ENCODE results near the gene PARP11. TPM values are rescaled to one million over a fixed set of nuclear protein-coding genes. Genes with fewer than 3 reads are reported as not detected.

The PARP11 gene
- total RNA-seq, 1 donor from 2014 or later, result 27.2 TPM

DNA sequence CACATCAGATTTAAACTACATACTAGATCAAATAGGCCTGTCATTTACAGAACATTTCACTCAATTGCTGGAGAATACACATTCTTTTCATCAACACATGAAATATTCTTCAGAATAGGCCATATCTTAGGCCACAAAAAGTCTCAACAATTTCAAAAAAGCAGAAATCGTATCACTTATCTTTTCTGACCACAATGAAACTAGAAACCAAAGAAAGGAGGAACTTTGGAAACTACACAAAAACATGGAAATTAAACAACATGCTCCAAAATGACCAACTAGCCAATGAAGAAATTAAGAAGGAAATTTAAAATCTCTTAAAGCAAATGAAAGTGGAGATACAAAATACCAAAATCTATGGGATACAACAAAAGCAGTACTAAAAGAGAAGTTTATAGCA lies 35.1 kb downstream of the PARP11 start:
- ATAC-seq (ENCODE audit: low read depth) (no peak), DNase-seq (no peak)
- Mint-ChIP-seq H3K27me3 (no peaks in the 10 kb centered on the region), H3K9me3 (no peaks in the 10 kb centered on the region), H3K27ac (peak overlapping the region; percentile 88), H3K36me3 (ENCODE audit: low read depth) (peaks cover 18% of the 10 kb centered on the region), H3K4me3 (peak overlapping the region; percentile 83), H3K4me1 (peaks cover 42% of the 10 kb centered on the region)
- CTCF ChIA-PET, result no interaction called here
- intact Hi-C loops (cut with micrococcal nuclease), result loop anchor here (1.0 kb wide), 1 partner anchor 35 kb away; the partner anchor contains the start of gene PARP11
- POLR2A ChIA-PET, result no interaction called here
- TF ChIP-seq, protein P1, sequence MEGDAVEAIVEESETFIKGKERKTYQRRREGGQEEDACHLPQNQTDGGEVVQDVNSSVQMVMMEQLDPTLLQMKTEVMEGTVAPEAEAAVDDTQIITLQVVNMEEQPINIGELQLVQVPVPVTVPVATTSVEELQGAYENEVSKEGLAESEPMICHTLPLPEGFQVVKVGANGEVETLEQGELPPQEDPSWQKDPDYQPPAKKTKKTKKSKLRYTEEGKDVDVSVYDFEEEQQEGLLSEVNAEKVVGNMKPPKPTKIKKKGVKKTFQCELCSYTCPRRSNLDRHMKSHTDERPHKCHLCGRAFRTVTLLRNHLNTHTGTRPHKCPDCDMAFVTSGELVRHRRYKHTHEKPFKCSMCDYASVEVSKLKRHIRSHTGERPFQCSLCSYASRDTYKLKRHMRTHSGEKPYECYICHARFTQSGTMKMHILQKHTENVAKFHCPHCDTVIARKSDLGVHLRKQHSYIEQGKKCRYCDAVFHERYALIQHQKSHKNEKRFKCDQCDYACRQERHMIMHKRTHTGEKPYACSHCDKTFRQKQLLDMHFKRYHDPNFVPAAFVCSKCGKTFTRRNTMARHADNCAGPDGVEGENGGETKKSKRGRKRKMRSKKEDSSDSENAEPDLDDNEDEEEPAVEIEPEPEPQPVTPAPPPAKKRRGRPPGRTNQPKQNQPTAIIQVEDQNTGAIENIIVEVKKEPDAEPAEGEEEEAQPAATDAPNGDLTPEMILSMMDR (IDR thresholded peaks at IDR 0.05), result no peak

DNA sequence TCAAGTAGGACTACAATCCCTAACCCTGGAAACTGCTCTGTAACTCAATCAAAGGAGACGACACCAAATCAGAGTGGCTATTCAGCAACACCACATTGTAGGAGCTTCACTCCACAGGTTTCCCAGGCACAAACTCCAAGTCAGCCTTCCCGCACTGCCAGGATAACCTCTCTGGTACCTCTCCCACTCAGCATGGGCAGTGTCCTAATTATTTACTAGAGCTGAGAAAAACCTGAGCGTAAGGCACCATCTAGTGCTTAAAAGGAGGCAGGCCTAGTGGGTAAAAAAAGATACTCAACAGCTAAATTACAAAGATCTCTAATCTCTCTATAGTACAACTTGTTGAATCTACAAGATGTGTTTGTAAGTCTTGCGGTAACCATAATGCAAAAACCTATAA lies 36.1 kb downstream of the PARP11 start:
- POLR2A ChIA-PET, result no interaction called here
- ATAC-seq (ENCODE audit: low read depth), result no peak

DNA sequence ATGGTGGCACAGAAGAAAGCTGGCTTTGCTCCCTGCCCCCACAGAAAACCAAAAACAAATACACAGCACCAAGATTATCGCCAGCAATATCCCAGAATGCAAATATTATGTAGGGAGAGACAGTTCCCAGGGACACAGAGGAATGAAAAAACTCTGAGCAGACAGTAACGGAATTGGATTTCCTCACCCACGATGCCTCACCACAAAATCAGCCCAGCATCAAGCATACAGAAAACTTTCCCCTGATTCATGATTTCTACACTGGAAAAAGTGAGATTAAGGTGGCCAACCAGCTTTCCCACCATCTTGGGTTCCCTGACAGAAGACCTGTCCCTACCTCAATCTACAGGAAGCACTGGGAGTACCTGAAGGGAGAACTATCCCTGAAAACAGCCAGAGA lies 36.6 kb downstream of the PARP11 start:
- Mint-ChIP-seq H3K36me3 (ENCODE audit: low read depth) (peaks cover 11% of the 10 kb centered on the region), H3K4me1 (peaks cover 41% of the 10 kb centered on the region), H3K27ac (no peak overlapping the region), H3K27me3 (no peaks in the 10 kb centered on the region), H3K9me3 (no peaks in the 10 kb centered on the region), H3K4me3 (no peak overlapping the region)
- POLR2A ChIA-PET, result interaction anchor here (0.6 kb wide), 1 partner anchor 37 kb away, joined by 5 read pairs; the partner anchor contains the start of gene PARP11
- intact Hi-C loops (cut with micrococcal nuclease), result no loop called here
- CTCF ChIA-PET, result interaction anchor here (1.4 kb wide), 3 partner anchors 33 to 536 kb away, joined by 3 to 9 read pairs (median 3); no protein-coding TSS in a partner anchor
- ATAC-seq (ENCODE audit: low read depth) (no peak), DNase-seq (no peak)
- TF ChIP-seq, protein P1 (IDR thresholded peaks at IDR 0.05), result no peak

More for the DNA sequence above, 36.1 kb downstream of the PARP11 start:
- Mint-ChIP-seq H3K27ac (peak overlapping the region; percentile 62), H3K4me3 (peak overlapping the region; percentile 83), H3K36me3 (ENCODE audit: low read depth) (peaks cover 14% of the 10 kb centered on the region), H3K9me3 (no peaks in the 10 kb centered on the region), H3K27me3 (no peaks in the 10 kb centered on the region), H3K4me1 (peaks cover 41% of the 10 kb centered on the region)
- no peak for DNase-seq
- CTCF ChIA-PET, result interaction anchor here (1.4 kb wide), 2 partner anchors 523 to 537 kb away, joined by 3 to 9 read pairs; no protein-coding TSS in a partner anchor
- TF ChIP-seq, protein P1 (IDR thresholded peaks at IDR 0.05), result no peak
- intact Hi-C loops (cut with micrococcal nuclease), result no loop called here

DNA sequence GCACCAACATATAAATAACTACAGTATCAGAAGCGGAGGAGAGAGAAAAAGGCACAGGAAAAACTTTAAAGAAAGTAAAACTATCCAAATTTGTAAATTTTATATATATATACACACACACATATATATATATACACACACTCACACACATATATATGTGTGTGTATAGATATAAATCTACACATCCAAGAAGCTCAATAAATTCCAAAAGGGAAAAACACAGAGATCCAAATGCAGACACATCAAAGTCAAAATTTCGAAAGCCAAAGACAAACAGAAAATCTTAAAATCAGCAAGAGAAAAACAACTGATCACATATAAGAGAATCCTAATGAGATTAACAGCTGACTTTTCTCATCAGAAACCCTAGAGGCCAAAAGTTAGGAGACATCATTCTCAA lies 37.3 kb downstream of the PARP11 start:
- peaks cover 7% of the 10 kb centered on the region for H3K36me3 Mint-ChIP-seq (ENCODE audit: low read depth)
- ATAC-seq (ENCODE audit: low read depth), result no peak
- H3K9me3 Mint-ChIP-seq, result no peaks in the 10 kb centered on the region
- DNase-seq, result no peak
- POLR2A ChIA-PET, result no interaction called here
- peaks cover 41% of the 10 kb centered on the region for H3K4me1 Mint-ChIP-seq
- intact Hi-C loops (cut with micrococcal nuclease), result no loop called here
- H3K27me3 Mint-ChIP-seq, result no peaks in the 10 kb centered on the region
- CTCF ChIA-PET, result interaction anchor here (1.4 kb wide), 2 partner anchors 32 to 522 kb away, joined by 3 read pairs; no protein-coding TSS in a partner anchor
- H3K4me3 Mint-ChIP-seq, result no peak overlapping the region
- TF ChIP-seq, protein P1 (IDR thresholded peaks at IDR 0.05), result no peak
- no peak overlapping the region for H3K27ac Mint-ChIP-seq

DNA sequence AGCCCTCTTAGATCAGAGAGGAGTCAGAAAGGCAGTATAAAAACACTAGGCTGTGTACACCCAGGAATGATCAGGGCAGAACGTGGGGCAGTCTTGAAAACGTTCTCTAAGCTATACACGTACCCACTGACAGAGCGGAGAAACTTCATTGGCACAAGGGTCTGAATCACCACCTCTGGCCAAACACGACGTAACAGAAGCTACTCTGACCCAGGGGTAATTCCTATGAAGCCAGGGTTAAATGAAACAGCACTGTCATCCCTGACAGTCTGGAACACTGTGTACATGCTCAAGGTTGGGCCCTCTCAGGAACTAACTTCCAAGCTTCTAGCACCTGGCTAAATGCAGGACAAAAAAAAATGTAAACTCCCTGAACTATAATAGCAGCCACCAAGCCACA lies 38.4 kb downstream of the PARP11 start:
- TF ChIP-seq, protein P1 (IDR thresholded peaks at IDR 0.05), result no peak
- ChIA-PET POLR2A (no interaction called here), CTCF (no interaction called here)
- ATAC-seq (ENCODE audit: low read depth), result no peak
- Mint-ChIP-seq H3K9me3 (no peaks in the 10 kb centered on the region), H3K27ac (no peak overlapping the region), H3K27me3 (no peaks in the 10 kb centered on the region), H3K36me3 (ENCODE audit: low read depth) (peaks cover 9% of the 10 kb centered on the region), H3K4me3 (no peak overlapping the region), H3K4me1 (peaks cover 48% of the 10 kb centered on the region)
- intact Hi-C loops (cut with micrococcal nuclease), result no loop called here
- no peak for DNase-seq
